ENCODE measurements around the gene SPOCK1. TPM values are rescaled to one million over a fixed set of nuclear protein-coding genes. Genes with fewer than 3 reads are reported as not detected.

The SPOCK1 gene
- polyA plus RNA-seq, 1 experiment: 304 TPM

GRCh38 chr5:137488974-137489373, 10.2 kb downstream of the SPOCK1 start:
- ChIA-PET POLR2A (no interaction called here), CTCF (interaction anchor here (1.0 to 1.4 kb wide), 2 partner anchors 12 to 169 kb away, joined by 3 to 4 read pairs; no protein-coding TSS in a partner anchor)
- no peak for DNase-seq (ENCODE audit: low read depth)
- TF ChIP-seq CTCF (IDR thresholded peaks at IDR 0.05; ENCODE audit: insufficient read depth, low read depth, low read length): no peak
- no peaks in the 10 kb centered on the region for H3K36me3 ChIP-seq (ENCODE audit: control insufficient read depth, insufficient read depth, low read length)
- H3K27me3 ChIP-seq (ENCODE audit: control insufficient read depth, insufficient read depth, low read length): no peaks in the 10 kb centered on the region
- no peak overlapping the region for H3K4me3 ChIP-seq (ENCODE audit: low read depth, low read length)

GRCh38 chr5:137488516-137488915, 10.6 kb downstream of the SPOCK1 start:
- CTCF ChIA-PET: interaction anchor here (1.0 kb wide), 1 partner anchor 168 kb away, joined by 3 read pairs; no protein-coding TSS in a partner anchor
- no peak for TF ChIP-seq CTCF (IDR thresholded peaks at IDR 0.05; ENCODE audit: insufficient read depth, low read depth, low read length)
- Histone ChIP-seq H3K4me3 (ENCODE audit: low read depth, low read length) (no peak overlapping the region), H3K36me3 (ENCODE audit: control insufficient read depth, insufficient read depth, low read length) (no peaks in the 10 kb centered on the region), H3K27me3 (ENCODE audit: control insufficient read depth, insufficient read depth, low read length) (no peaks in the 10 kb centered on the region)
- POLR2A ChIA-PET: no interaction called here
- DNase-seq (ENCODE audit: low read depth): no peak

- H3K27me3 ChIP-seq (ENCODE audit: control insufficient read depth, insufficient read depth, low read length): no peaks in the 10 kb centered on the region
- peak; percentile 37 for DNase-seq (ENCODE audit: low read depth)
- no peaks in the 10 kb centered on the region for H3K36me3 ChIP-seq (ENCODE audit: control insufficient read depth, insufficient read depth, low read length)
- H3K4me3 ChIP-seq (ENCODE audit: low read depth, low read length): no peak overlapping the region
- POLR2A ChIA-PET: no interaction called here
- CTCF ChIA-PET: interaction anchor here (0.8 kb wide), 1 partner anchor 279 kb away, joined by 3 read pairs; no protein-coding TSS in a partner anchor
- TF ChIP-seq CTCF (IDR thresholded peaks at IDR 0.05; ENCODE audit: insufficient read depth, low read depth, low read length): no peak
These were observed 11.5 kb downstream of the SPOCK1 start for GRCh38 chr5:137487600-137487999.

- H3K27me3 ChIP-seq (ENCODE audit: control insufficient read depth, insufficient read depth, low read length): no peaks in the 10 kb centered on the region
These were observed 12.4 kb downstream of the SPOCK1 start for GRCh38 chr5:137486707-137487106.

GRCh38 chr5:137481596-137481995, 17.5 kb downstream of the SPOCK1 start:
- H3K27me3 ChIP-seq (ENCODE audit: control insufficient read depth, insufficient read depth, low read length): no peaks in the 10 kb centered on the region
- DNase-seq (ENCODE audit: low read depth): no peak
- H3K4me3 ChIP-seq (ENCODE audit: low read depth, low read length): no peak overlapping the region
- ChIA-PET CTCF (interaction anchor here (1.4 kb wide), 1 partner anchor 136 kb away, joined by 3 read pairs; no protein-coding TSS in a partner anchor), POLR2A (no interaction called here)
- TF ChIP-seq CTCF (IDR thresholded peaks at IDR 0.05; ENCODE audit: insufficient read depth, low read depth, low read length): no peak
- no peaks in the 10 kb centered on the region; the same call in 1 of the 2 replicates for H3K36me3 ChIP-seq (ENCODE audit: control insufficient read depth, insufficient read depth, low read length)

More at GRCh38 chr5:137486707-137487106, 12.4 kb downstream of the SPOCK1 start:
- Histone ChIP-seq H3K4me3 (ENCODE audit: low read depth, low read length) (no peak overlapping the region), H3K36me3 (ENCODE audit: control insufficient read depth, insufficient read depth, low read length) (no peaks in the 10 kb centered on the region)
- ChIA-PET POLR2A (no interaction called here), CTCF (no interaction called here)
- no peak for TF ChIP-seq CTCF (IDR thresholded peaks at IDR 0.05; ENCODE audit: insufficient read depth, low read depth, low read length)
- no peak for DNase-seq (ENCODE audit: low read depth)
